ENCODE results near the gene KNOP1. TPM values are rescaled to one million over a fixed set of nuclear protein-coding genes. Genes with fewer than 3 reads are reported as not detected.

The KNOP1 gene
- total and polyA plus RNA-seq, 2 of the 13 experiments (the other 11 are each of a cell fraction or from before 2014, with no cell fraction given): 21.2 to 57.5 TPM

DNA sequence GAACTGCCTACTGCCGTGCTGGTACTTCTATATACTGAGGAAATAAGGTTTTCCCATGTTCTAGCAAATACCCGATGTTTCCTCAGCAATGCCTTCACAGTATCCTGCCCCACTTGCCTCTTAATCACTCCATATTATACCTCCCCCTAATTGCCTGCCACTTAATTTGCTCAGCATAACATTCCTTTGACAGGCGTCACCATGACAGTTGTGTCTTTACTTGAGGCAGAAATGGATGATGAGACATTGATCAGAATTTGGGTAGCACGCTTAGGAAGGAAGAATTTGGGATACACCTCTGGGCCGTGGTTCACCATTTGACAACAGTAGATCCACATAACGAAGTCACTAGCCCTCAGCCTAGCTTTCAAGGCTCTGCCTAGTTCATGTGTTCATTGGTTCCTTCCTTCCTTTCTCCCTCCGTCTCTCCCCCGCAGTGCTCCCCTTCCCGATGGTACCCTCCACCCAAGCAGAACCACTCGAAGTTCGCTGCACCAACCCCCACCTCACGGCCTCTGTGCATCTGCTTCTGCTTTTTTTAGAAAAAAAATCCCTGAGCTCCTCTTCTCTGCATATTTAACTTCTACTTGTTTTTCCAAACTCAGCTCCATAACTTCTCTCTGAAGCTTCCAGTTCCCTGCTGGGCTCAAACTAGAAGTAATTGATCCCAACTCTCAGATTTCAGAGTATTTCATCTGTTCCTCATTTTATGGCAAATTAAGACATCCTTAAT is 19.4 kb upstream of the KNOP1 start:
- DNase-seq (ENCODE audit: low spot score): no peak
- in situ Hi-C loops (cut with HindIII; ENCODE audit: extremely low pct_ligation_motif_present, low pct_unique_long_range_greater_than_20kb): no loop called here
- Histone ChIP-seq H3K27ac (ENCODE audit: extremely low read length, insufficient read depth, low read length) (no peak overlapping the region), H3K4me2 (ENCODE audit: low read depth, low read length) (no peak overlapping the region), H3K36me3 (replicated peaks in 1 of 2; ENCODE audit: control insufficient read depth in 1 of 2, insufficient read depth in 2 of 2, low read length in 2 of 2) (no peaks in the 10 kb centered on the region), H3K9me3 (ENCODE audit: low read length) (no peaks in the 10 kb centered on the region), H3K4me3 (replicated peaks in 1 of 3; ENCODE audit: insufficient read depth in 1 of 3, low read depth in 2 of 3, low read length in 3 of 3) (no peak overlapping the region), H2AFZ (ENCODE audit: low read length) (no peak overlapping the region), H3K27me3 (ENCODE audit: control insufficient read depth in 1 of 2, insufficient read depth in 2 of 2, low read length in 2 of 2) (no peaks in the 10 kb centered on the region), H4K20me1 (ENCODE audit: insufficient read depth, low read length) (no peaks in the 10 kb centered on the region), H3K79me2 (ENCODE audit: insufficient read depth, low read length) (no peaks in the 10 kb centered on the region), H3K4me1 (ENCODE audit: insufficient read depth, low read length) (peaks cover 17% of the 10 kb centered on the region), H3K9ac (ENCODE audit: insufficient read depth, low read depth, low read length) (no peak overlapping the region)
- intact Hi-C loops (cut with micrococcal nuclease; ENCODE audit: unreplicated experiment): no loop called here
- ChIA-PET CTCF (ENCODE audit: low intra/inter-chr PET ratio, low total read pairs) (no interaction called here), POLR2A (interaction anchor here (0.5 kb wide), 1 partner anchor 23 kb away, joined by 3 read pairs; no protein-coding TSS in a partner anchor)
- ATAC-seq: no peak
- TF ChIP-seq ZNF24 (IDR thresholded peaks at IDR 0.05) (no peak), ARNT (IDR thresholded peaks at IDR 0.05) (no peak), NONO (IDR thresholded peaks at IDR 0.05) (no peak), NONO (CRISPR knock-in tag; conservative IDR thresholded peaks at IDR 0.05) (no peak), ZNF841 (CRISPR knock-in tag; IDR thresholded peaks at IDR 0.05; ENCODE audit: borderline replicate concordance) (no peak), NFYC (CRISPR knock-in tag; IDR thresholded peaks at IDR 0.05) (no peak), FOXK2 (IDR thresholded peaks at IDR 0.05) (no peak)
- TF ChIP-seq, protein P1, sequence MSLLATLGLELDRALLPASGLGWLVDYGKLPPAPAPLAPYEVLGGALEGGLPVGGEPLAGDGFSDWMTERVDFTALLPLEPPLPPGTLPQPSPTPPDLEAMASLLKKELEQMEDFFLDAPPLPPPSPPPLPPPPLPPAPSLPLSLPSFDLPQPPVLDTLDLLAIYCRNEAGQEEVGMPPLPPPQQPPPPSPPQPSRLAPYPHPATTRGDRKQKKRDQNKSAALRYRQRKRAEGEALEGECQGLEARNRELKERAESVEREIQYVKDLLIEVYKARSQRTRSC (CRISPR knock-in tag; IDR thresholded peaks at IDR 0.05; ENCODE audit: low read depth): no peak
- TF ChIP-seq, protein P2, sequence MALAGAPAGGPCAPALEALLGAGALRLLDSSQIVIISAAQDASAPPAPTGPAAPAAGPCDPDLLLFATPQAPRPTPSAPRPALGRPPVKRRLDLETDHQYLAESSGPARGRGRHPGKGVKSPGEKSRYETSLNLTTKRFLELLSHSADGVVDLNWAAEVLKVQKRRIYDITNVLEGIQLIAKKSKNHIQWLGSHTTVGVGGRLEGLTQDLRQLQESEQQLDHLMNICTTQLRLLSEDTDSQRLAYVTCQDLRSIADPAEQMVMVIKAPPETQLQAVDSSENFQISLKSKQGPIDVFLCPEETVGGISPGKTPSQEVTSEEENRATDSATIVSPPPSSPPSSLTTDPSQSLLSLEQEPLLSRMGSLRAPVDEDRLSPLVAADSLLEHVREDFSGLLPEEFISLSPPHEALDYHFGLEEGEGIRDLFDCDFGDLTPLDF (CRISPR knock-in tag; IDR thresholded peaks at IDR 0.05): no peak
- TF ChIP-seq, protein P3, sequence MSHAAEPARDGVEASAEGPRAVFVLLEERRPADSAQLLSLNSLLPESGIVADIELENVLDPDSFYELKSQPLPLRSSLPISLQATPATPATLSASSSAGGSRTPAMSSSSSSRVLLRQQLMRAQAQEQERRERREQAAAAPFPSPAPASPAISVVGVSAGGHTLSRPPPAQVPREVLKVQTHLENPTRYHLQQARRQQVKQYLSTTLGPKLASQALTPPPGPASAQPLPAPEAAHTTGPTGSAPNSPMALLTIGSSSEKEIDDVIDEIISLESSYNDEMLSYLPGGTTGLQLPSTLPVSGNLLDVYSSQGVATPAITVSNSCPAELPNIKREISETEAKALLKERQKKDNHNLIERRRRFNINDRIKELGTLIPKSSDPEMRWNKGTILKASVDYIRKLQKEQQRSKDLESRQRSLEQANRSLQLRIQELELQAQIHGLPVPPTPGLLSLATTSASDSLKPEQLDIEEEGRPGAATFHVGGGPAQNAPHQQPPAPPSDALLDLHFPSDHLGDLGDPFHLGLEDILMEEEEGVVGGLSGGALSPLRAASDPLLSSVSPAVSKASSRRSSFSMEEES (CRISPR knock-in tag; IDR thresholded peaks at IDR 0.05): no peak
- FAIRE-seq: no peak
- 88% methylated on average over 12 of the region's 12 CpGs for whole genome bisulfite sequencing (ENCODE audit: low lambda C conversion rate)
- no TSS peak for BruUV-seq (replicated peaks)

Measured in HepG2 (cell line).